Suppressor macrophage treated with lipopolysaccharide for 4 hours (primary cell): ENCODE results near the gene TNRC6C.
"Not testable (repeated sequence)": the region's sequence is repeated elsewhere in the genome, so short reads cannot be mapped to it uniquely, and the experiment has no call there.

ENCODE experiments used
- DNase-seq: peaks from one replicate; pipeline ENCODE4 v3.0.0-alpha.2; 2020

Gene TNRC6C

GRCh38 chr17:78048346-78049292 lies 90.1 kb downstream of the TNRC6C start:
- DNase-seq: no peak

DNA sequence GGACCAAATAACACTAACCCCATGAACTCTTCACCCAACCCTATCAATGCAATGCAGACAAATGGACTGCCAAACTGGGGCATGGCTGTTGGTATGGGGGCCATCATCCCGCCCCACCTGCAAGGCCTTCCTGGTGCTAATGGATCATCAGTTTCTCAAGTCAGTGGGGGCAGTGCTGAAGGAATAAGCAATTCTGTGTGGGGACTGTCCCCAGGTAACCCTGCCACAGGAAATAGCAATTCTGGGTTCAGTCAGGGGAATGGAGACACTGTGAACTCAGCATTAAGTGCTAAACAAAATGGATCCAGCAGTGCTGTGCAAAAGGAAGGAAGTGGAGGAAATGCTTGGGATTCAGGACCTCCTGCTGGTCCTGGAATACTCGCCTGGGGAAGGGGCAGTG lies 91.1 kb downstream of the TNRC6C start:
- no peak for DNase-seq

DNA sequence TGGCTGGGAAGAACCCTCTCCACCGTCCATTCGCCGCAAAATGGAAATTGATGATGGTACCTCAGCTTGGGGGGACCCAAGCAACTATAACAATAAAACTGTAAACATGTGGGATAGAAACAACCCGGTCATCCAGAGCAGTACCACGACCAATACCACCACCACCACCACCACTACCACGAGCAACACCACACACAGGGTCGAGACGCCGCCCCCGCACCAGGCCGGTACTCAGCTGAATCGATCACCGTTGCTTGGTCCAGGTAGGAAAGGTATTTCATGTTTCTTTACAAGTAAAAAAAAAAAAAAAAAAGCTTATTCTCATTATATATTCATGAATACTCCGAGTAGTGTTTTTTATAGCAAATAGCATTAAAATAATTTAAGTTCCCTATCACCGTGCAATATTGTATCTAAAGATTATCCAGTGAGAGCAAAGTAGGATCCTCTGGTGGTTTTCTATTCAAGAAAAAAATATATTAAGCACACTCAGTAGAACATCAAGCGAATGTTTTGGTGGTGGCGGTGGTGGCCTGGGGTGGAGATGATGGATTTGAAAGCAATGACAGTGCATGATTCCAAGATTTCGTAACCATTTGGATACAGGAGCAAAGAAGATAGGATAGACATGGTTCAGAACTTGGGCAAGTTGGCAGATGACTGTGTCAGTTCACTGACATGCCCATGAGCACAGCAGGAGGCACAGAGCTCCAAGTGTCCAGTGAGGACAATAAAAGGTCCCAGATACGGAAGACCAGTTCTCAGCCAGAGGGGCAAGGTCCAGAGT lies 92.9 kb downstream of the TNRC6C start:
- DNase-seq: no peak

DNA sequence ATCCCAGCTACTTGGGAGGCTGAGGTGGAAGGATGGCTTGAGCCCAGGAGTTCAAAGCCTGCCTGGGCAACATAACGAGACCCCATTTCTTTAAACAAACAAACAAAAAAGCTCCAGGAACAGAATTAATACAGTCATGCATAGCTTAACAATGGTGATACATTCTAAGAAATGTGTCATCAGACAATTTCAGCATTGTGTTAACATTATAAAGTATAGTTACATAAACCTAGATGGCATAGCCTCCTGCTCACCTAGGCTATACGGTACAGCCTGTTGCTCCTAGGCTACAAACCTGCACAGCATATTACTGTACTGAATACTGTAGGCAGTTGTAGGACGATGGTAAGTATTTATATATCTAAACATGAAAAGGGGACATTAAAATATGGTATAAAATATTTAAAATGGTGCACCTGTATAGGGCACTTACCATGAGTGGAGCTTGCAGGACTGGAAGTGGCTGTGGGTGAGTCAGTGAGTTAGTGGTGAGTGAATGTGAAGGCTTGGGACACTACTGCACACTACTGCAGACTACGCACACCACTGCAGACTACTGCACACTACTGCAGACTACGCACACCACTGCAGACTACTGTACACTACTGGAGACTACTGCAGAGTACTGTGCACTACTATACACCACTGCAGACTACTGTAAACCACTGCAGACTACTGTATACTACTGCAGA lies 95.4 kb downstream of the TNRC6C start:
- DNase-seq: no peak

DNA sequence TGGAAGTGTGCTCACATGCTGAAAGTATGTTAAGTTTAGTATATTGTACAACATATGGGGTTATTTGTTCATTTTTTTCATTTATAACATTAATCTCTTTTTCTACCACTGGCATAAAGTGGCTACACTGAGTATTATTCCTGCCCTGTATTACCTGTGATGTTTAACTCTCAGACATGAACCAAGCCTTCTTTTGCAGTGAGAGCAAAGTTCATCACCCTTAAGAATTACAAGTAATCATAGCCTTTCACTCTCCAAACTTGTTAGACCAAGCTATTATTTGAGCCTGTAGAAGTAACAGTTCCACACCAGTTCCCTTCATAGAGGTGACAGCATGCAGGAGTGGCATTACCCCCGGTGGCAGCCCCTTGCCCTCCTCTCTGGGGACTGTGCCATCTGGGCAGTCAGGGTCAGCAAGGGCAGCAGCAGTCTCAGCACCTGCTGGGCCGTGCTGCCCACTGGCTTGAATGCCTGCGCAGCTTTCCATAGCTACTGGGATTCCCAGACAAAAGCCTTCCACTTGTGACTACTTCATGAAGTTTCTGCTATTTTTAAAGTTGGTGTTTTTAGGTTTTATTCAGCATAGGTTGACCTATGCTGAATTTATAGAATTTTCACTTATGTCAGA lies 98.7 kb downstream of the TNRC6C start:
- no peak for DNase-seq

GRCh38 chr17:78058001-78058400 lies 99.5 kb downstream of the TNRC6C start:
- DNase-seq: no peak

- no peak for DNase-seq
These were observed 100.1 kb downstream of the TNRC6C start for GRCh38 chr17:78058581-78058980.

- no peak for DNase-seq
These were observed 104.1 kb downstream of the TNRC6C start for GRCh38 chr17:78062596-78062995.

DNA sequence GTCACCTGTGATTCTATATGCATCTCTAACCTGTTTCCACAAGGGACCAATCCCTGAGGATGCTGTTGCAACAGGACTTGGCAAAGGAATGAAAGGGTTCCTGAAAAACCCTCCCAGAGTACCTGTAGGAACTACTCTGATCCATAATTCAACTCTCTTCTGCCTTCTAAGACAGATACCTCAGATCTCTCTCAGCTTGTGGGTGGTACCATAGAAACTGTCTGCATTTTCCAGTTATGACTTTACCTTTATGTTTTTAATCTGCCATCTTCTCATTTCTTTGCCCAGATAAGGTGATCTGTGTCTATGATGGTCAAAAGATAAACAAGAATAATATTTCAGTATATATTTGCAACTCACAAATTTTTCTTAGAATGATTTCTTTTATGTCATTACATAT lies 105.0 kb downstream of the TNRC6C start:
- DNase-seq: no peak

- no peak for DNase-seq
These were observed 106.2 kb downstream of the TNRC6C start for GRCh38 chr17:78064708-78065107.

DNA sequence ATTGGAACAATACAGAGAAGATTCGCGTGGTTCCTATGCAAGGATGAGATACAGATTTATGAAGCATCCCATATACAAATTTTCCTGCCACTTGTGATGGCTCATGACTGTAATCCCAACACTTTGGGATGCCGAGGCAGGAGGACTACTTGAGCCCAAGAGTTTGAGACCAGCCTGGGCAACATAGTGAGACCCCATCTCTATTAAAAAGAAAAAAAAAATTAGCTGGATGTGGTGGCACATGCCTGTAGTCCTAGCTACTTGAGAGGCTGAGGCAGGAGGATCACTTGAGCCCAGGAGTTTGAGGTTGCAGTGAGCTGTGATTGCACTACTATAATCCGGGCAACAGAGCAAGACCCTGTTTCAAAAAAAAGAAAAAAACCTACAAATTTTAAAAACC lies 108.5 kb downstream of the TNRC6C start:
- DNase-seq: not testable (repeated sequence)

DNA sequence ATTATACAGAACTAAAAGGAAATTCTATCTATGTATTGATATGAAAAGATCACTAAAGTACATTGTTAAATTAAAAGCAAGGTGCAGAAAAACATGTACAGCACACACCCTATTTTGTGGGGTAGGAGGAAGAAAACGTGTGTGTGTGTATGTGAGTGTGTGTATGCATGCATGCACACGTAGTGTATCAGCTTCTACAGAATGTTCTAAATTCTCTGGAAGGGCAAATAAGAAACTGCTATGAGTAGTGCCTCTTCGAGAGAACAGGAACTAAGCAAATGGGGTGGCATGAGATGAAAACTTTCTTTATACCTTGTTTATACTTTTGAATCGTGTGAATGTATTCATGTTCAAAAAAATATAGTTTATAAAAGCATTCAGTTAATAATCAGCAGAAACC lies 111.2 kb downstream of the TNRC6C start:
- DNase-seq: no peak

GRCh38 chr17:78072961-78073360 lies 114.5 kb downstream of the TNRC6C start:
- DNase-seq: no peak

- no peak for DNase-seq
These were observed 116.5 kb downstream of the TNRC6C start for GRCh38 chr17:78075011-78075410.

DNA sequence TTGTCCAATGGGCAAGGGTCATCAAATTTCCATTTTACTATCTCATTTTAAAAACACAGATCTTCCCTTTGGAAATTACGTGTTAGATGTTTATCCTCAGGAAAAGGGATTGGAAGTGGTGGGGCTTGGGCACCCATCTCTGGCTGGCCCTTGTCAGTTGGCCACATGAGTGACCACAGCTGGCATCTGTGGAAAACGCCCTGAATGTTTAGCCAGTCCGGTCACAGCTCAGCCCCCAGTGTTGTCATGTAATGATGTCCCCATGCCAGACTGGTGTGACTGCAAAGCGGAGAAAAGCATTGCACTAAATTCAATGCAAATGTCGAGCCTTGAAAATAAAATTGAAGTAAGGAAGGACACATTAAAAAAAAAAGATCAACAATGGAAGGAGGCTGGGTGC lies 117.0 kb downstream of the TNRC6C start:
- DNase-seq: no peak

GRCh38 chr17:78079253-78079652 lies 120.8 kb downstream of the TNRC6C start:
- no peak for DNase-seq

DNA sequence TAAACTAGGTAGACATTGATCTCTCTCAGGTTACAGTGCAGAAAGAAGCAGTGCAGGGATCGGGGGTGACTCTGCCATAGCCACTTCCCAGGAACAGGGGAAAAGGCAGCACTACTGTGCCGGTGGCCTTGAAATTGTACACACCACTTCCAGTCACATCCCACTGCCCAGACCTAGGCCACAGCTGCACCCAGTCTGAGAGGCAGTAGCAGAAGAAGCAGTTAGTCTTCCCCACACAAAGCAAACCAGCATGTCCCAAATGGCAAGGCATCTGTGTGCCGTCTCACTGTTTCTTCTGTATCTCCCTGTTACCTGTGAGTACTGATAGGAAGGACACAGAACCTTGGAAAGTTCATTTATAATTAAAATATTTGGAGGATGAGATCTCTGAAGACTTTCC lies 123.0 kb downstream of the TNRC6C start:
- no peak for DNase-seq

DNA sequence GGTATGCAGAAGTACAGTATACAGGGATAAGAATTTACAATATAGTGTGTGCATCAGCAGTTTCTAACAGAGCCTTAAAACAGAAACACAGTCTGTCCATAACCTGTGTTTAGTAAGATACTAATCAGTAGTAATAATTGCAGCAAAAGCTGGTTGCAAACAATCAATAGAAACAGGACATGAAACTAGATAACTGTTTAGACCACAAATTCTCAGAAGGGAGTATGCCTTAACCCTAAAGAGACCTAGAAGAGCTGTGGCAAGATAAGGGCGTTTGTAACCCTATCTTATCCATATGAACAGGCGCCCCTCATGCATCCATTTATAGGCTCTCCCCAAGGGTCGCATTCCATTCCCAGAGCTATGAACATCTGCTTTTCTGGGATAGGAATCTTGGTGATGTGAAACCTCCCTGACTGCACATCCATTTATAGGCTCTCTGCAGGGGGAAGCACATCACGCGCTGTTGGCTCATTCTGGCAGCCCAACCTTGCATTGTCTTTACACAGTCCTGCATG lies 123.9 kb downstream of the TNRC6C start:
- DNase-seq: peak; percentile 29

DNA sequence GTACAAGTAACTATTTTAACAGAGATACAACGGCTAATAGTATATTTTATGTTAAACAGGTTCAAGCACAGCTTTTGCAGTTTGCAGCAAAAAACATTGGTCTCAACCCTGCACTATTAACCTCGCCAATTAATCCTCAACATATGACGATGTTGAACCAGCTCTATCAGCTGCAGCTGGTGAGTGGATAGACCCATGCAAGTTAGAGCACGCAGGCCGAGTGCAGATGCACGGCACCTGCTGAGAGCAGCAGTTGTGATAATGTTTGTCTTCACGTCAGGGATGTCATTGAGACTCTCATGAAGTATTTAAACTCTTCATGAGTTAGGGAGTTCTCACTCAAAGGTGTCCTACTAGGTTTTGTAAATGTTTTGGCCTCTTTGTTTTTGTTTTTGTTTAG lies 124.5 kb downstream of the TNRC6C start:
- DNase-seq: no peak

DNA sequence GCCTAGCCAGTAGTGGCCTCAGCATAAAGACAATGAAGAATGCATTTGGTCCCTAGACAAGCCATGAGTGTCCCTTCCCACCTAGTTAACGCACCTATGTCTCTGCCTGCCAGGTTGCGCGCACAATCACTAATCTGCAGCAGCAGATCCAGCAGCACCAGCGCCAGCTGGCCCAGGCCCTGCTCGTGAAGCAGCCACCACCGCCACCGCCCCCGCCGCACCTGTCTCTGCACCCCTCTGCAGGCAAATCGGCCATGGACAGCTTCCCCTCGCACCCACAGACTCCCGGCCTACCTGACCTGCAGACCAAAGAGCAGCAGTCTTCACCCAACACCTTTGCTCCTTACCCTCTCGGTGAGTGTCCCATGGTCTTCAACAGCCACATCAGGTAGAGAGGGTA lies 128.2 kb downstream of the TNRC6C start:
- no peak for DNase-seq

- DNase-seq: no peak
These were observed 130.0 kb downstream of the TNRC6C start for GRCh38 chr17:78088529-78088928.

GRCh38 chr17:78089576-78090281 lies 131.2 kb downstream of the TNRC6C start:
- peak; percentile 75 for DNase-seq
